Thyroid gland (tissue), 4 donors: Measurements from ENCODE around the gene LOXL4. TPM values are rescaled to one million over a fixed set of nuclear protein-coding genes. Genes with fewer than 3 reads are reported as not detected.
A peak's percentile ranks its signal among the peaks of the same experiment; 100 is the strongest.

Source experiments
- DNase-seq, 2 donors: peaks; one replicate each; pipeline ENCODE4 v3.0.0-alpha.2; 2019
- H3K27ac ChIP-seq, 3 donors: fragments of 200-600 bp; sonication (generic); 1 replicate in 2 of 3; 2 replicates in 1 of 3; pipeline ENCODE4 v1.5.1; 2016 to 2019; ENCODE audit warnings: mild to moderate bottlenecking in 1 of 3, moderate library complexity in 1 of 3
- H3K27me3 ChIP-seq: fragments of 200-600 bp; sonication (generic); one replicate; pipeline ENCODE4 v1.5.1; 2019
- H3K36me3 ChIP-seq, 2 donors: fragments of 200-600 bp; sonication (generic); one replicate each; pipeline ENCODE4 v1.5.1; 2016 to 2019
- H3K4me1 ChIP-seq, 2 donors: fragments of 200-600 bp; sonication (generic); one replicate each; pipeline ENCODE4 v1.5.1; 2017 to 2019
- H3K4me3 ChIP-seq, 3 donors: fragments of 200-600 bp; sonication (generic); replicated peaks in 1 of 3; 1 replicate in 2 of 3; 2 replicates in 1 of 3; pipeline ENCODE4 v1.5.1; 2016; ENCODE audit warnings: mild to moderate bottlenecking in 1 of 3
- H3K9me3 ChIP-seq: fragments of 200-600 bp; sonication (generic); one replicate; pipeline ENCODE4 v1.5.1; 2017
- POLR2A ChIP-seq, 2 donors: fragments of 450-650 bp; IDR thresholded peaks; one replicate each; pipeline ENCODE4 v1.6.1; 2017; ENCODE audit warnings: antibody characterized with exemption in 2 of 2, mild to moderate bottlenecking in 2 of 2, moderate library complexity in 1 of 2
- WGBS, 2 donors: methylation state at CpG; one replicate each; pipeline ENCODE4 v1.1.5; 2017; 5-methylcytosine and 5-hydroxymethylcytosine counted together
- intact Hi-C: fragments of 100-400 bp; cut with DNase I; formaldehyde crosslinking; loops from one replicate; pipeline ENCODE4 v1.15.1; 2023
- total RNA-seq, 4 donors: library from RNA; depleted of rRNA; stranded (reverse); fragments of >200 nt; gene quantifications; one replicate each; pipeline ENCODE4 v1.2.3, GENCODE V29; 2016
- TF ChIP-seq, protein P1 (sequence below), 6 experiments: fragments of 200-600 bp in 3 of 6; fragments of 450-650 bp in 3 of 6; sonication (generic) in 3 of 6; IDR thresholded peaks; one replicate each; pipeline ENCODE4 v1.5.1; 2016 to 2019; ENCODE audit warnings: antibody characterized with exemption in 6 of 6, mild to moderate bottlenecking in 2 of 6, inconsistent platforms in 1 of 6, moderate library complexity in 1 of 6

Gene LOXL4
- total RNA-seq, 4 donors from 2014 or later: 11.9 to 20.5 (median 15.3) TPM

DNA sequence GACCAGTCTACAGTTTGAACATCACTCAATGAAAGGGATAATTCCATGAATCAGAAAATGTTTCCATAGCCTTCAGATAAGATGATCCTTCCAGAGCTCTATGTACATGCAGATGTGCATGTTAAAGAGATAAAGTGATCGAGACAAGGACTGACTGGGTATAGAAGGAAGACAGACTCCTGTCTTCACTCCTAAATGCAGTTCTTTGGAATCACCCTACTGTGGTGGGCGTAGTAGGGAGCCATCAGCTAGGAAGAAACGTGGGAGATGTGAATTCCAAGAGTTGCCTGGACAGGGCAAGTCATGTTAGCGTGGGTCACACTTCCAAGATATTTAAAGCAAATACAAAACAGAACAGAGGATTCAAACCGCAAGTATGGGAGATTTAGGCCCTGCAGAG is 23.9 kb downstream of the LOXL4 start:
- peaks cover 31 to 34% of the 10 kb centered on the region in 2 donors for H3K4me1 ChIP-seq
- TF ChIP-seq POLR2A (IDR thresholded peaks at IDR 0.05): no peak
- TF ChIP-seq, protein P1, sequence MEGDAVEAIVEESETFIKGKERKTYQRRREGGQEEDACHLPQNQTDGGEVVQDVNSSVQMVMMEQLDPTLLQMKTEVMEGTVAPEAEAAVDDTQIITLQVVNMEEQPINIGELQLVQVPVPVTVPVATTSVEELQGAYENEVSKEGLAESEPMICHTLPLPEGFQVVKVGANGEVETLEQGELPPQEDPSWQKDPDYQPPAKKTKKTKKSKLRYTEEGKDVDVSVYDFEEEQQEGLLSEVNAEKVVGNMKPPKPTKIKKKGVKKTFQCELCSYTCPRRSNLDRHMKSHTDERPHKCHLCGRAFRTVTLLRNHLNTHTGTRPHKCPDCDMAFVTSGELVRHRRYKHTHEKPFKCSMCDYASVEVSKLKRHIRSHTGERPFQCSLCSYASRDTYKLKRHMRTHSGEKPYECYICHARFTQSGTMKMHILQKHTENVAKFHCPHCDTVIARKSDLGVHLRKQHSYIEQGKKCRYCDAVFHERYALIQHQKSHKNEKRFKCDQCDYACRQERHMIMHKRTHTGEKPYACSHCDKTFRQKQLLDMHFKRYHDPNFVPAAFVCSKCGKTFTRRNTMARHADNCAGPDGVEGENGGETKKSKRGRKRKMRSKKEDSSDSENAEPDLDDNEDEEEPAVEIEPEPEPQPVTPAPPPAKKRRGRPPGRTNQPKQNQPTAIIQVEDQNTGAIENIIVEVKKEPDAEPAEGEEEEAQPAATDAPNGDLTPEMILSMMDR (IDR thresholded peaks at IDR 0.05): no peak
- no peaks in the 10 kb centered on the region for H3K9me3 ChIP-seq
- DNase-seq: no peak
- peaks cover 7 to 13% of the 10 kb centered on the region in 2 donors for H3K36me3 ChIP-seq
- no peak overlapping the region for H3K4me3 ChIP-seq
- WGBS, 2 donors: 90 to 94% methylated on average over 5 of the region's 5 CpGs
- no peaks in the 10 kb centered on the region for H3K27me3 ChIP-seq
- peak overlapping the region; percentile 57 to 69 (median 62) for H3K27ac ChIP-seq
- intact Hi-C loops: no loop called here

DNA sequence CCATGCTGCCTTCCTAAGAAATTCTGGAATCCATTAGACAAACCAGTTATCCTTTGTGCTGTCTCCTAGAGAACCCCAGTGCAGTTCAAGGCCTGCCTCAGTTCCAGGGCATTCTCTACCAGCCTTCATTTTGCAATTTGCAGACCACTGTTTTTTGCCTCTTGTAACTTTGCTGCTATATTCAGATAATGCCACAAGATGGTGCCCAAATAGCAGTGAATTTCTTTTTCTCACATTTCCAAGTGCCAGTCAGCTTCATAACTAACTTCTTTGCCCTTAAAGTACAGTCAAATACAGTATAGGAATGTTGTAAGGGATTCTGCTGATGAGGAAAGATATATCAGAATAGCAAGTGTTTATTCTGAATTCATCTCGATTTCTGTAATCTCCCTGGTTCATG is 25.2 kb downstream of the LOXL4 start:
- 93 to 95% methylated on average over 1 of the region's 1 CpG for WGBS, 2 donors
- Histone ChIP-seq H3K27me3 (no peaks in the 10 kb centered on the region), H3K27ac (no peak overlapping the region), H3K9me3 (no peaks in the 10 kb centered on the region), H3K36me3 (peaks cover 0 to 2% of the 10 kb centered on the region in 2 donors), H3K4me1 (peaks cover 31 to 34% of the 10 kb centered on the region in 2 donors), H3K4me3 (no peak overlapping the region)
- intact Hi-C loops: no loop called here
- DNase-seq: no peak
- TF ChIP-seq, protein P1 (IDR thresholded peaks at IDR 0.05): peak in 4 of 6 experiments; percentile 36 to 76 (median 55)
- TF ChIP-seq POLR2A (IDR thresholded peaks at IDR 0.05): no peak

DNA sequence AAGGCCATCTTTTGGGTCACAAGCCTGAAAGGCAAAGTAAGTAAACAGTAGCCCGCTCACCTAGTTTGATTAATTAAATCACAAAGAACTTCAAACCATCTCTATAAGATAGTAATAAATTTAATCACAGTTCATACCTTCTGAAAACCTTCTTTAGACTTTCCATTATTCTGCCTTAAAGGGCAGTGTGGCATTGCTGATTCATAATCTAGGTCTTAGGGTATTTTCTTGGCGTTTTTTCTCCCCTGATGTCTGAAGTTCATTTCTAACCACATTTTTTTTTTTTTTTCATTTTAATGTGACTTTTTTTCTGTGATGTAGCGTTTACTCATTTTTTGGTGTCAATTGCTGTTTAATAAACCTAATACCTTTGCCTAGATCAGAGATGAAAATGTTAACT is 27.5 kb downstream of the LOXL4 start:
- Histone ChIP-seq H3K9me3 (no peaks in the 10 kb centered on the region), H3K36me3 (peaks cover 7 to 8% of the 10 kb centered on the region in 2 donors), H3K27me3 (no peaks in the 10 kb centered on the region), H3K4me1 (peaks cover 14 to 15% of the 10 kb centered on the region in 2 donors), H3K4me3 (no peak overlapping the region), H3K27ac (no peak overlapping the region)
- 91 to 98% methylated on average over 3 of the region's 3 CpGs for WGBS, 2 donors
- TF ChIP-seq, protein P1 (IDR thresholded peaks at IDR 0.05): no peak
- intact Hi-C loops: no loop called here
- no peak for DNase-seq

DNA sequence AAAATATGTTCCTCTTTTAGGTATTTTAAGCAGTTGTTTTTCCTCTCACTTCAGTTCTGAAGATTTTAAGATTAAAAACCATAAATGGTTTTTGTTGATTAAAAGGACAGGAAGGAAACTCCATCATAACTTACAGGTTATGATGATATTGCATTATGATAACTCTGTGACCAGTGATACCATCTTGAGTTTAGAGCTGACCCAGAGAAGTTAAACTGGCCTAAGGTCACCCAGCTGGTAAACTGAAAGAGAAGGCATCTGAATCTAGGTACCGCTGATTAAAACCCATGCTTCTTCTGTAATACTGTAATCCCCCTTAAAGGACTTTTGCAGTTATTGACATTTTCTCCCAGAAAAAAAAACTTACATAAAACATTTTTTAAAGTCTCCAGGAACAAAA is 29.6 kb downstream of the LOXL4 start:
- TF ChIP-seq, protein P1 (IDR thresholded peaks at IDR 0.05): no peak
- no peak for TF ChIP-seq POLR2A (IDR thresholded peaks at IDR 0.05)

DNA sequence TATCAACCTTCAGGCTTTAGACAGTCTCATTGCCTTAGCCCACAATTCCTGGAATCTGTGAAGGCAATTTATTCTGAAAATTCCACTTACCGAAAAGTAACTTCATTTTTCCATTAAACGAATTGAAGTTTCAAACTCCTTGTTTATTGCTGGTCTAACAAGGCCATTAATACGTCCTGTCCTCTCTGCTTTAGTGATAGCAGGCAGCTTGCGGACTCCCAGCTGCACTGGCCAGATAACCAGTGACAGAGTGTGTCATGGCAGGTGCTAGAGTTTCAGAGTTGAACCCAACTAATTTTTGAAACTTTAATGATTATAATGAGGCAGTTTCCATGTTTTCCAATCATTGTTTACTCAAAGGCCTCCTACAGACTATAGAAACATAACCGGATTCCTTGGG is 31.1 kb downstream of the LOXL4 start:
- no peak overlapping the region for H3K4me3 ChIP-seq
- WGBS, 2 donors: 92 to 94% methylated on average over 5 of the region's 5 CpGs
- H3K36me3 ChIP-seq: peaks cover 7 to 8% of the 10 kb centered on the region in 2 donors
- H3K27ac ChIP-seq: no peak overlapping the region
- intact Hi-C loops: no loop called here
- no peak for DNase-seq
- no peaks in the 10 kb centered on the region for H3K27me3 ChIP-seq
- TF ChIP-seq, protein P1 (IDR thresholded peaks at IDR 0.05): no peak
- TF ChIP-seq POLR2A (IDR thresholded peaks at IDR 0.05): no peak
- no peaks in the 10 kb centered on the region for H3K9me3 ChIP-seq
- H3K4me1 ChIP-seq: peaks cover 0 to 5% of the 10 kb centered on the region in 2 donors

More for the DNA sequence above, 29.6 kb downstream of the LOXL4 start:
- Histone ChIP-seq H3K27me3 (no peaks in the 10 kb centered on the region), H3K9me3 (no peaks in the 10 kb centered on the region), H3K4me1 (peaks cover 0 to under 1% of the 10 kb centered on the region in 2 donors), H3K36me3 (peaks cover 7 to 8% of the 10 kb centered on the region in 2 donors), H3K4me3 (no peak overlapping the region), H3K27ac (no peak overlapping the region)
- intact Hi-C loops: no loop called here
- WGBS, 2 donors: 91 to 98% methylated on average over 1 of the region's 1 CpG
- DNase-seq: no peak
